Ishikawa (cell line): ENCODE data around the gene FHIT.

Experiments
- CEBPB ChIP-seq: IDR thresholded peaks from 2 replicates; pipeline ENCODE4 v1.6.1; 2012
- CREB1 ChIP-seq: IDR thresholded peaks from 2 replicates; pipeline ENCODE4 v1.6.1; 2012; ENCODE audit warnings: low read depth
- EGR1 ChIP-seq: IDR thresholded peaks from 2 replicates; pipeline ENCODE4 v1.6.1; 2012
- EP300 ChIP-seq: IDR thresholded peaks from 2 replicates; pipeline ENCODE4 v1.6.1; 2012; ENCODE audit warnings: borderline replicate concordance
- FOXM1 ChIP-seq: IDR thresholded peaks from 2 replicates; pipeline ENCODE4 v1.6.1; 2012; ENCODE audit warnings: low read depth, borderline replicate concordance
- MAX ChIP-seq: IDR thresholded peaks from 2 replicates; pipeline ENCODE4 v1.6.1; 2012
- NFIC ChIP-seq: IDR thresholded peaks from 2 replicates; pipeline ENCODE4 v1.6.1; 2012
- RAD21 ChIP-seq: IDR thresholded peaks from 2 replicates; pipeline ENCODE4 v1.6.1; 2012; ENCODE audit warnings: low read depth
- REST ChIP-seq: IDR thresholded peaks from 2 replicates; pipeline ENCODE4 v1.6.1; 2012; ENCODE audit warnings: low read depth, mild to moderate bottlenecking
- TAF1 ChIP-seq: IDR thresholded peaks from 2 replicates; pipeline ENCODE4 v1.6.1; 2012; ENCODE audit warnings: low read depth, mild to moderate bottlenecking
- TCF12 ChIP-seq: IDR thresholded peaks from 2 replicates; pipeline ENCODE4 v1.6.1; 2012; ENCODE audit warnings: low read depth
- TEAD4 ChIP-seq: IDR thresholded peaks from 2 replicates; pipeline ENCODE4 v1.6.1; 2012
- USF1 ChIP-seq: IDR thresholded peaks from 2 replicates; pipeline ENCODE4 v1.6.1; 2012
- YY1 ChIP-seq: IDR thresholded peaks from 2 replicates; pipeline ENCODE4 v1.6.1; 2012; ENCODE audit warnings: low read depth
- ZBTB7A ChIP-seq: IDR thresholded peaks from 2 replicates; pipeline ENCODE4 v1.6.1; 2012; ENCODE audit warnings: low read depth

Gene FHIT

GRCh38 chr3:59783468-59783988, 1467.7 kb downstream of the FHIT start:
- no peak for TF ChIP-seq FOXM1
- no peak for TF ChIP-seq TEAD4
- TF ChIP-seq CREB1: no peak
- TF ChIP-seq EGR1: no peak
- no peak for TF ChIP-seq RAD21
- TF ChIP-seq EP300: no peak
- no peak for TF ChIP-seq YY1
- TF ChIP-seq REST: no peak
- no peak for TF ChIP-seq USF1
- TF ChIP-seq NFIC: no peak
- no peak for TF ChIP-seq ZBTB7A
- TF ChIP-seq CEBPB: no peak

GRCh38 chr3:59782664-59783063, 1468.6 kb downstream of the FHIT start:
- TF ChIP-seq ZBTB7A: no peak
- TF ChIP-seq EGR1: no peak

- TF ChIP-seq TEAD4: no peak
- no peak for TF ChIP-seq FOXM1
- no peak for TF ChIP-seq ZBTB7A
- TF ChIP-seq CREB1: no peak
- TF ChIP-seq EP300: no peak
- TF ChIP-seq CEBPB: no peak
- TF ChIP-seq YY1: no peak
- no peak for TF ChIP-seq TCF12
- no peak for TF ChIP-seq RAD21
- no peak for TF ChIP-seq TAF1
- TF ChIP-seq EGR1: no peak
- no peak for TF ChIP-seq REST
- no peak for TF ChIP-seq NFIC
- no peak for TF ChIP-seq USF1
- TF ChIP-seq MAX: no peak
These were observed 1471.0 kb downstream of the FHIT start for GRCh38 chr3:59780209-59780608.

GRCh38 chr3:59779260-59779659, 1472.0 kb downstream of the FHIT start:
- no peak for TF ChIP-seq REST
- TF ChIP-seq EP300: no peak
- TF ChIP-seq ZBTB7A: no peak
- no peak for TF ChIP-seq TCF12
- no peak for TF ChIP-seq FOXM1
- no peak for TF ChIP-seq TAF1
- no peak for TF ChIP-seq TEAD4
- TF ChIP-seq MAX: no peak
- TF ChIP-seq EGR1: no peak
- TF ChIP-seq NFIC: no peak
- TF ChIP-seq CREB1: no peak
- no peak for TF ChIP-seq YY1
- no peak for TF ChIP-seq USF1
- TF ChIP-seq RAD21: no peak
- no peak for TF ChIP-seq CEBPB

- no peak for TF ChIP-seq YY1
- no peak for TF ChIP-seq TCF12
- TF ChIP-seq CREB1: no peak
- no peak for TF ChIP-seq USF1
These were observed 1473.6 kb downstream of the FHIT start for GRCh38 chr3:59777667-59778077.
